ENCODE measurements around the gene LYRM2.

- TF ChIP-seq CTCF (IDR thresholded peaks at IDR 0.05) (no peak), POLR2AphosphoS5 (IDR thresholded peaks at IDR 0.05) (no peak), POLR2A (IDR thresholded peaks at IDR 0.05) (no peak), EP300 (IDR thresholded peaks at IDR 0.05) (no peak)
These were observed 32.7 kb downstream of the LYRM2 start for GRCh38 chr6:89605861-89606260.

Data from suprapubic skin (tissue), 4 donors.